A673 (cell line): ENCODE results near the gene ALLC. TPM values are rescaled to one million over a fixed set of nuclear protein-coding genes. Genes with fewer than 3 reads are reported as not detected.

Experiments
- BruUV-seq: library from RNA; stranded (reverse); fragments of 400-500 nt; replicated peaks from 2 replicates; lab custom pipeline; 2021; lab: Mats Ljungman, UMichigan
- CTCF ChIA-PET: fragments of 300-600 bp; sonication (Branson Sonifier 250); formaldehyde crosslinking; loops from one replicate; lab custom pipeline; 2022; ENCODE audit warnings: antibody characterized with exemption; lab: Charles Lee
- POLR2A ChIA-PET: fragments of 300-600 bp; sonication (Branson Sonifier 250); formaldehyde crosslinking; loops from one replicate; lab custom pipeline; 2022; ENCODE audit warnings: antibody characterized with exemption; ENCODE audit not compliant: low non-redundant PET; lab: Charles Lee
- DNase-seq: peaks from one replicate; pipeline ENCODE4 v3.0.0-alpha.2; 2015; ENCODE audit warnings: low spot score
- H3K27ac ChIP-seq: fragments of 200-600 bp; sonication (generic); 2 replicates; pipeline ENCODE4 v1.5.1; 2016; ENCODE audit warnings: mixed run types, low read depth, mild to moderate bottlenecking, mixed read lengths, antibody characterized with exemption, low read length; ENCODE audit not compliant: poor library complexity, severe bottlenecking
- H3K27me3 ChIP-seq: fragments of 200-600 bp; sonication (generic); replicated peaks from 2 replicates; pipeline ENCODE4 v1.6.1; 2017; ENCODE audit warnings: mixed run types, low read depth, mild to moderate bottlenecking, mixed read lengths, antibody characterized with exemption, low read length; ENCODE audit not compliant: insufficient read depth, poor library complexity
- H3K36me3 ChIP-seq: fragments of 200-600 bp; sonication (generic); 2 replicates; pipeline ENCODE4 v1.6.1; 2016; ENCODE audit warnings: mixed run types, mild to moderate bottlenecking, mixed read lengths, antibody characterized with exemption, low read length; ENCODE audit not compliant: insufficient read depth, poor library complexity, severe bottlenecking
- H3K4me1 ChIP-seq: fragments of 200-600 bp; sonication (generic); 2 replicates; pipeline ENCODE4 v1.6.1; 2017; ENCODE audit warnings: mixed run types, mild to moderate bottlenecking, mixed read lengths, antibody characterized with exemption, low read length; ENCODE audit not compliant: insufficient read depth, poor library complexity, severe bottlenecking
- H3K4me3 ChIP-seq: fragments of 200-600 bp; sonication (generic); 2 replicates; pipeline ENCODE4 v1.5.1; 2016; ENCODE audit warnings: low read depth, mixed run types, mild to moderate bottlenecking, mixed read lengths, low read length; ENCODE audit not compliant: poor library complexity, severe bottlenecking
- H3K9me3 ChIP-seq: fragments of 200-600 bp; sonication (generic); 2 replicates; pipeline ENCODE4 v1.6.1; 2016; ENCODE audit warnings: mixed run types, low read depth, mild to moderate bottlenecking, mixed read lengths, antibody characterized with exemption, low read length; ENCODE audit not compliant: poor library complexity, severe bottlenecking
- EZH2 ChIP-seq: fragments of 200-600 bp; sonication (generic); IDR thresholded peaks from 2 replicates; pipeline ENCODE4 v1.6.1; 2017; ENCODE audit warnings: borderline replicate concordance, low read depth, mild to moderate bottlenecking, mixed read lengths, antibody characterized with exemption, low read length; ENCODE audit not compliant: poor library complexity, severe bottlenecking
- intact Hi-C: fragments of 100-400 bp; cut with micrococcal nuclease; formaldehyde crosslinking; loops from one replicate; pipeline ENCODE4 v1.10.0; 2022; ENCODE audit not compliant: unreplicated experiment
- total RNA-seq: library from RNA; stranded (reverse); gene quantifications from 2 replicates; pipeline ENCODE4 v1.2.3, GENCODE V29; 2021
- TF ChIP-seq, protein P1 (sequence below): fragments of 300-800, 200-600 bp; sonication (generic); conservative IDR thresholded peaks from 2 replicates; pipeline ENCODE4 v1.5.1; 2017; ENCODE audit warnings: low read depth, mild to moderate bottlenecking, antibody characterized with exemption, low read length, moderate library complexity, mixed read lengths

Gene ALLC
- total RNA-seq, 1 experiment from 2014 or later = not detected

DNA sequence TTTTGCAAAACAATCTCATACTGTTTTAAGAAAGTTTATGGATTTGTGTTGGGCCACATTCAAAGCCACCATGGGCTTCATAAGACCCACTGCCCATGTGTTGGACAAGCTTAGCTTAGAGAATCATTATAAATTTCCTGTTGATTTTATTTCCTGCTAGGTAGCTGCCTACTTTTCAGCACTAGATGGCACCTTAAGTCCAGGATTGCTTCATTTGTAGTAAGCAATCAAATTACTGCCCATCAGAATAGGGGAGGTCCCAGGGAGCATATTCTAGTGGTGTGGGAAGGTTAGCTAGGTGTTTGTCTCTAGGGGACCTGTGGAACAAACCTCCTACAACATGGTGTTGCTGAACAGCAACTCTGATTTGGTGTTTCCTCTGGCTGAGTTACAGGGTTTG is 34.4 kb downstream of the ALLC start:
- Histone ChIP-seq H3K27ac (no peak overlapping the region), H3K9me3 (no peaks in the 10 kb centered on the region), H3K4me3 (no peak overlapping the region), H3K27me3 (no peaks in the 10 kb centered on the region), H3K36me3 (no peaks in the 10 kb centered on the region), H3K4me1 (no peaks in the 10 kb centered on the region)
- peak; percentile 61 for DNase-seq
- TF ChIP-seq EZH2 = no peak
- TF ChIP-seq, protein P1, sequence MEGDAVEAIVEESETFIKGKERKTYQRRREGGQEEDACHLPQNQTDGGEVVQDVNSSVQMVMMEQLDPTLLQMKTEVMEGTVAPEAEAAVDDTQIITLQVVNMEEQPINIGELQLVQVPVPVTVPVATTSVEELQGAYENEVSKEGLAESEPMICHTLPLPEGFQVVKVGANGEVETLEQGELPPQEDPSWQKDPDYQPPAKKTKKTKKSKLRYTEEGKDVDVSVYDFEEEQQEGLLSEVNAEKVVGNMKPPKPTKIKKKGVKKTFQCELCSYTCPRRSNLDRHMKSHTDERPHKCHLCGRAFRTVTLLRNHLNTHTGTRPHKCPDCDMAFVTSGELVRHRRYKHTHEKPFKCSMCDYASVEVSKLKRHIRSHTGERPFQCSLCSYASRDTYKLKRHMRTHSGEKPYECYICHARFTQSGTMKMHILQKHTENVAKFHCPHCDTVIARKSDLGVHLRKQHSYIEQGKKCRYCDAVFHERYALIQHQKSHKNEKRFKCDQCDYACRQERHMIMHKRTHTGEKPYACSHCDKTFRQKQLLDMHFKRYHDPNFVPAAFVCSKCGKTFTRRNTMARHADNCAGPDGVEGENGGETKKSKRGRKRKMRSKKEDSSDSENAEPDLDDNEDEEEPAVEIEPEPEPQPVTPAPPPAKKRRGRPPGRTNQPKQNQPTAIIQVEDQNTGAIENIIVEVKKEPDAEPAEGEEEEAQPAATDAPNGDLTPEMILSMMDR = peak; percentile 73
- ChIA-PET POLR2A (no interaction called here), CTCF (interaction anchor here (1.1 to 1.7 kb wide), 2 partner anchors 36 to 88 kb away, joined by 8 to 10 read pairs; no protein-coding TSS in a partner anchor)
- intact Hi-C loops = no loop called here
- BruUV-seq = no TSS peak

DNA sequence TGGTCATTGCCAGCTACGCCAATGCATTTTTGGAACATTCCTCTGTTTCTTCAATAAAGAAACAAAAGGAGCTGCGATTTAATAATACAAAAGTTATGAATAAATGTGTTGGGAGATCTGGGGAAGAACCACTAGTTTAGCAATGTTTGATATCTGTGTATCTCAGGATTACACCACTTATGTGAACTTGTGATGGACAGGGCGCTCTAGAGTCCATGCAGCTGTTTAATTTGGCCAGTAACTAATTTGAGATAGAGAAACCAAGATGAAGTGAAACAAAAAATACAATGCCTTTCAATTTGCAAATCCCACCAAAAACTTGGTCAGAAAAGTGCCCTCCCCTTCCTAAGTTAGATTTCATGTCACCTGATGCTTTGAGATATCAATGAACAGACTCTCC is 38.5 kb downstream of the ALLC start:
- H3K27me3 ChIP-seq = no peaks in the 10 kb centered on the region
- H3K9me3 ChIP-seq = no peaks in the 10 kb centered on the region
- DNase-seq = no peak
- H3K36me3 ChIP-seq = no peaks in the 10 kb centered on the region
- TF ChIP-seq EZH2 = no peak
- TF ChIP-seq, protein P1 = no peak
- POLR2A ChIA-PET = no interaction called here
- no TSS peak for BruUV-seq
- no peak overlapping the region for H3K4me3 ChIP-seq
- H3K4me1 ChIP-seq = no peaks in the 10 kb centered on the region
- H3K27ac ChIP-seq = no peak overlapping the region
- CTCF ChIA-PET = no interaction called here
- intact Hi-C loops = no loop called here

DNA sequence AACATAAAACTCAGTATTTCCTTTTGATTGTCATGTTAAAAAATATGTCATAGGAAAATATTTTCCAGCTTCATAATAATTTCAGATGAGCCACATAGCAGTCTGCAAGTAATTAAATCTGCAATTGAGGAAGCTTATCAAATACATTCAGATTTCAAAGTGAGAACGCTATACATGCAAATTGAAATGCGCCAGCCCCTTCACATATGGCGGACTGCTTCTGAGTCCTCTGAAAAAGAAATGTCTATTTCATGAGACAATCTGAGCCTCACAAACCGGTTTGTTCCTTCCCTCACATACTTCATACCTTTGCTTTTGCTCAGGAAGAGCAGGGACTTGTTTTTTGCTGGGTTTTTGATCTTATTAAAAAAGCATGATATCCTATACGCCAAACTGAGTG is 43.1 kb downstream of the ALLC start:
- H3K9me3 ChIP-seq = no peaks in the 10 kb centered on the region
- POLR2A ChIA-PET = no interaction called here
- no peak for DNase-seq
- peaks cover 11% of the 10 kb centered on the region for H3K4me1 ChIP-seq
- intact Hi-C loops = no loop called here
- TF ChIP-seq, protein P1 = no peak
- TF ChIP-seq EZH2 = no peak
- no peak overlapping the region for H3K4me3 ChIP-seq
- BruUV-seq = no TSS peak
- peaks cover 6% of the 10 kb centered on the region for H3K27me3 ChIP-seq
- no peaks in the 10 kb centered on the region for H3K36me3 ChIP-seq
- H3K27ac ChIP-seq = no peak overlapping the region
- CTCF ChIA-PET = no interaction called here
